Peyer's patch (tissue), 4 donors: Measurements from ENCODE around the gene C6orf47. TPM values are rescaled to one million over a fixed set of nuclear protein-coding genes. Genes with fewer than 3 reads are reported as not detected.
A peak's percentile ranks its signal among the peaks of the same experiment; 100 is the strongest.

Source experiments
- DNase-seq, 3 donors: peaks; one replicate each; pipeline ENCODE4 v3.0.0-alpha.2; 2017 to 2019
- H3K27ac ChIP-seq, 4 donors: fragments of 200-600 bp; sonication (generic); one replicate each; pipeline ENCODE4 v1.5.1; 2016 to 2019
- H3K27me3 ChIP-seq, 2 donors: fragments of 200-600 bp; sonication (generic); one replicate each; pipeline ENCODE4 v1.5.1; 2019
- H3K36me3 ChIP-seq, 3 donors: fragments of 200-600 bp; sonication (generic); one replicate each; pipeline ENCODE4 v1.5.1; 2016 to 2019
- H3K4me1 ChIP-seq, 4 donors: fragments of 200-600 bp; sonication (generic); one replicate each; pipeline ENCODE4 v1.5.1; 2016 to 2019
- H3K4me3 ChIP-seq, 4 donors: fragments of 200-600 bp; sonication (generic); 1 replicate in 3 of 4; 2 replicates in 1 of 4; pipeline ENCODE4 v1.5.1; 2016 to 2019; ENCODE audit warnings: mild to moderate bottlenecking in 1 of 4
- H3K9me3 ChIP-seq, 4 donors: fragments of 200-600 bp; sonication (generic); one replicate each; pipeline ENCODE4 v1.5.1; 2016 to 2019; ENCODE audit warnings: mild to moderate bottlenecking in 1 of 4
- POLR2A ChIP-seq, 2 donors: fragments of 450-650 bp; IDR thresholded peaks; one replicate each; pipeline ENCODE4 v1.5.1; 2017; ENCODE audit warnings: antibody characterized with exemption in 2 of 2, mild to moderate bottlenecking in 2 of 2, moderate library complexity in 2 of 2
- total RNA-seq, 4 donors: library from RNA; depleted of rRNA; stranded (reverse); fragments of >200 nt; gene quantifications; one replicate each; pipeline ENCODE4 v1.1.0, GENCODE V29; 2016
- TF ChIP-seq, protein P1 (sequence below), 6 experiments: fragments of 450-650 bp in 4 of 6; fragments of 200-600 bp in 2 of 6; sonication (generic) in 1 of 6; IDR thresholded peaks; one replicate each; pipeline ENCODE4 v1.5.1; 2017 to 2019; ENCODE audit warnings: antibody characterized with exemption in 6 of 6, mild to moderate bottlenecking in 3 of 6, moderate library complexity in 1 of 6

The C6orf47 gene
- total RNA-seq, 4 donors from 2014 or later = 26.4 to 46.7 (median 37.2) TPM

DNA sequence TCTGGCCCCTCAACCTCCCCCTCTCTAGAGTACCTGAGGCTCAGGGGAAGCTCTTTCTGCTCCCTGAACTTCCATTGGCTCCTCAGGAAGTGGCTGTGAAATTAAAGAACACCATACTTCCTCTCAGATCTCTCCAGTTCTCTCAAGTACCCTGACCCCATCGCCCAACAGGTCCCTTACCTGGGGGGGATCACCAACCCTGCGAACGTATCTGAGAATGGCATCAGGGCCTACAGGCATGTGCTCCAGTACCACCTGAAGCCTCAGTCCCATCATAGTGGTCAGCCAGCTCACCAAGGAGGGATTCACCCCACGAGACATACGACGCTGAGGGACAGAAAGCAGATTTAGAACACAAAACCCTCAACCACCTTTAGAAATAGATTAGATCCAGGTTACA is 20.0 kb downstream of the C6orf47 start:
- H3K4me1 ChIP-seq = no peaks in the 10 kb centered on the region
- H3K4me3 ChIP-seq = no peak overlapping the region
- no peak for TF ChIP-seq POLR2A (IDR thresholded peaks at IDR 0.05)
- TF ChIP-seq, protein P1, sequence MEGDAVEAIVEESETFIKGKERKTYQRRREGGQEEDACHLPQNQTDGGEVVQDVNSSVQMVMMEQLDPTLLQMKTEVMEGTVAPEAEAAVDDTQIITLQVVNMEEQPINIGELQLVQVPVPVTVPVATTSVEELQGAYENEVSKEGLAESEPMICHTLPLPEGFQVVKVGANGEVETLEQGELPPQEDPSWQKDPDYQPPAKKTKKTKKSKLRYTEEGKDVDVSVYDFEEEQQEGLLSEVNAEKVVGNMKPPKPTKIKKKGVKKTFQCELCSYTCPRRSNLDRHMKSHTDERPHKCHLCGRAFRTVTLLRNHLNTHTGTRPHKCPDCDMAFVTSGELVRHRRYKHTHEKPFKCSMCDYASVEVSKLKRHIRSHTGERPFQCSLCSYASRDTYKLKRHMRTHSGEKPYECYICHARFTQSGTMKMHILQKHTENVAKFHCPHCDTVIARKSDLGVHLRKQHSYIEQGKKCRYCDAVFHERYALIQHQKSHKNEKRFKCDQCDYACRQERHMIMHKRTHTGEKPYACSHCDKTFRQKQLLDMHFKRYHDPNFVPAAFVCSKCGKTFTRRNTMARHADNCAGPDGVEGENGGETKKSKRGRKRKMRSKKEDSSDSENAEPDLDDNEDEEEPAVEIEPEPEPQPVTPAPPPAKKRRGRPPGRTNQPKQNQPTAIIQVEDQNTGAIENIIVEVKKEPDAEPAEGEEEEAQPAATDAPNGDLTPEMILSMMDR (IDR thresholded peaks at IDR 0.05) = no peak
- H3K27me3 ChIP-seq = no peaks in the 10 kb centered on the region
- H3K36me3 ChIP-seq = peaks cover 0 to 99% (median 7%) of the 10 kb centered on the region in 3 donors
- no peaks in the 10 kb centered on the region for H3K9me3 ChIP-seq
- no peak for DNase-seq
- no peak overlapping the region for H3K27ac ChIP-seq

- H3K36me3 ChIP-seq = peaks cover 0 to 99% (median 7%) of the 10 kb centered on the region in 3 donors
- TF ChIP-seq, protein P1 (IDR thresholded peaks at IDR 0.05) = no peak
- no peak for TF ChIP-seq POLR2A (IDR thresholded peaks at IDR 0.05)
- DNase-seq = no peak
Observed at GRCh38 chr6:31639449-31639861, 21.1 kb downstream of the C6orf47 start.

DNA sequence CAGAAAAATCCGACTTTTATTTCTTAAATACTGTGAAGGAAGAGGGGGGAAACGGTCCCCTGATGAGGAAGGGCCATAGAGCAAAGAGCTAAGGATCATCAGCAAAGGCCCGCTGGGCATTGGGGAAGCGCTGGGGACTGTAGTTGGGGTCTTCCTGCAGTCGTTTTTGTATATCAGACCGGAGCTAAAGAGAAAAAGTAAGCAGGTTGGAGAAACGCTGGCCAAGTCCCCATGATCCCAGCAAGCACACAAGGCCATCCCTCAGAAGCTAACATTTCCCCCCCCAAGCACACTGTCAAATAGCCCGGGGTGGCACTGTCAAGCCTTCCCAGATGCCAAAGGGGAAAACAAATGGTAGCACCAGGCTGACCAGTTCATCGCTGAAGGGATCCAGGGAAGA is 21.5 kb downstream of the C6orf47 start:
- H3K36me3 ChIP-seq = peaks cover 0 to 99% (median 7%) of the 10 kb centered on the region in 3 donors
- H3K4me3 ChIP-seq = no peak overlapping the region
- no peaks in the 10 kb centered on the region for H3K27me3 ChIP-seq
- TF ChIP-seq, protein P1 (IDR thresholded peaks at IDR 0.05) = no peak
- no peak for TF ChIP-seq POLR2A (IDR thresholded peaks at IDR 0.05)
- DNase-seq = no peak
- no peaks in the 10 kb centered on the region for H3K9me3 ChIP-seq
- H3K27ac ChIP-seq = no peak overlapping the region
- H3K4me1 ChIP-seq = no peaks in the 10 kb centered on the region

More at GRCh38 chr6:31639449-31639861, 21.1 kb downstream of the C6orf47 start:
- no peaks in the 10 kb centered on the region for H3K27me3 ChIP-seq
- H3K27ac ChIP-seq = no peak overlapping the region
- no peak overlapping the region for H3K4me3 ChIP-seq
- H3K4me1 ChIP-seq = no peaks in the 10 kb centered on the region
- H3K9me3 ChIP-seq = no peaks in the 10 kb centered on the region

DNA sequence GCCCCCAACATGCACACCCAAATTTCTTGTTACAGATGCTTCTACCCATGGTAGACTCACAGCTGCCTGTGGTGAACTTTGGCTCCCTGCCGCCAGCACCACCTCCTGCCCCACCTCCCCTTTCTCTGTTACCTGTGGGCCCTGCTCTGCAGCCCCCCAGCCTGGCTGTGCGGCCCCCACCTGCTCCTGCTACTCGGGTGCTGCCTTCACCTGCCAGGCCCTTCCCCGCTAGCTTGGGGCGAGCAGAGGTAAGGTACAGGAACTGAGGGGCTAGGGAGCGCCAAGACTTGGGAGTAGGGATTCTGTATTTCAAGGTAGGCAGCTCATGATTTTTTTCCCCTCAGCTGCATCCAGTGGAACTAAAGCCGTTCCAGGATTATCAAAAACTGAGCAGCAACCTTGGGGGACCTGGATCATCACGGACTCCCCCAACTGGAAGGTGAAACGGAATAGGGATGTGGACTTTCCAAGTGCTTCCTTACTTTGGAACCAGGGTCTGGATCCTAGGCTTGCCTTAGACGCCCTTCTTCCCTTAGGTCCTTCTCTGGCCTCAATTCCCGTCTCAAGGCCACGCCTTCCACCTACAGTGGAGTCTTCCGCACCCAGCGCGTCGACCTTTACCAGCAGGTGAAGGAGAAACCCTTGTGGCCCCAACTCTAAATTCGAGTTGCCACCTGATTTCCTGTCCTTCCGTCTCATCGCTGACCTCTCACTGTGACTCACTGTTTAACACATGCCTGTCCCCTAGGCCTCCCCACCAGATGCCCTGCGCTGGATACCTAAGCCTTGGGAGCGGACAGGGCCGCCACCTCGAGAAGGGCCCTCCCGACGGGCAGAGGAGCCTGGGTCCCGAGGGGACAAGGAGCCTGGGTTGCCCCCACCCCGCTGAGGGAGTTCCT is 23.6 kb downstream of the C6orf47 start:
- no peak overlapping the region for H3K27ac ChIP-seq
- peaks cover 0 to 98% (median 1%) of the 10 kb centered on the region in 3 donors for H3K36me3 ChIP-seq

GRCh38 chr6:31634969-31635575 is 25.5 kb downstream of the C6orf47 start:
- H3K9me3 ChIP-seq = no peaks in the 10 kb centered on the region
- no peak for DNase-seq
- no peak for TF ChIP-seq POLR2A (IDR thresholded peaks at IDR 0.05)
- TF ChIP-seq, protein P1 (IDR thresholded peaks at IDR 0.05) = no peak
- H3K4me3 ChIP-seq = no peak overlapping the region
- no peak overlapping the region for H3K27ac ChIP-seq
- H3K4me1 ChIP-seq = no peaks in the 10 kb centered on the region
- H3K27me3 ChIP-seq = no peaks in the 10 kb centered on the region
- H3K36me3 ChIP-seq = peaks cover 0 to 98% (median 0%) of the 10 kb centered on the region in 3 donors

More for the DNA sequence above, 23.6 kb downstream of the C6orf47 start:
- Histone ChIP-seq H3K9me3 (no peaks in the 10 kb centered on the region), H3K27me3 (no peaks in the 10 kb centered on the region), H3K4me3 (no peak overlapping the region), H3K4me1 (no peaks in the 10 kb centered on the region)
- DNase-seq = peak in 1 of 3 donors; percentile 27
- no peak for TF ChIP-seq POLR2A (IDR thresholded peaks at IDR 0.05)
- TF ChIP-seq, protein P1 (IDR thresholded peaks at IDR 0.05) = no peak
